ENCODE measurements around the gene ATP11A.

ATP11A gene

DNA sequence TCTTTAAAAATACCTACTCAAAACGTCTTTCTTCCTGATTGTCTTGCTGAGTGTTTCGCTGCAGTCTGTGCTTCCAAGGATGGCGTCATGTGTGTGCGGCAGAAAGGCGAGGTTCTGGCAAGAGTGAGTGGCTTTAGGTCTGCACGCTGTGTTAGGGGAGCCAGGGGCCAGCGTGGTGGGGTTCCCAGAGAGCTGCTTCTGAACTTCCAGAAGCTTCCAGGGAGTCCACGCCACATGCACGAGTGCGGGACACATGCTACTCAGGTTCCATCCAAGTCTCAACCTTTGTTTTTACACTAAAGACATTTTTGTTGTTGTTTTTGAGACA lies 67.9 kb downstream of the ATP11A start:
- DNase-seq (ENCODE audit: low read depth, low spot score), result no peak
- in situ Hi-C loops (cut with HindIII; ENCODE audit: low sequenced_read_pairs), result no loop called here
- H3K4me3 ChIP-seq (ENCODE audit: low read depth, low read length), result no peak overlapping the region
- TF ChIP-seq, protein P1, sequence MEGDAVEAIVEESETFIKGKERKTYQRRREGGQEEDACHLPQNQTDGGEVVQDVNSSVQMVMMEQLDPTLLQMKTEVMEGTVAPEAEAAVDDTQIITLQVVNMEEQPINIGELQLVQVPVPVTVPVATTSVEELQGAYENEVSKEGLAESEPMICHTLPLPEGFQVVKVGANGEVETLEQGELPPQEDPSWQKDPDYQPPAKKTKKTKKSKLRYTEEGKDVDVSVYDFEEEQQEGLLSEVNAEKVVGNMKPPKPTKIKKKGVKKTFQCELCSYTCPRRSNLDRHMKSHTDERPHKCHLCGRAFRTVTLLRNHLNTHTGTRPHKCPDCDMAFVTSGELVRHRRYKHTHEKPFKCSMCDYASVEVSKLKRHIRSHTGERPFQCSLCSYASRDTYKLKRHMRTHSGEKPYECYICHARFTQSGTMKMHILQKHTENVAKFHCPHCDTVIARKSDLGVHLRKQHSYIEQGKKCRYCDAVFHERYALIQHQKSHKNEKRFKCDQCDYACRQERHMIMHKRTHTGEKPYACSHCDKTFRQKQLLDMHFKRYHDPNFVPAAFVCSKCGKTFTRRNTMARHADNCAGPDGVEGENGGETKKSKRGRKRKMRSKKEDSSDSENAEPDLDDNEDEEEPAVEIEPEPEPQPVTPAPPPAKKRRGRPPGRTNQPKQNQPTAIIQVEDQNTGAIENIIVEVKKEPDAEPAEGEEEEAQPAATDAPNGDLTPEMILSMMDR (IDR thresholded peaks at IDR 0.05; ENCODE audit: low read depth, low read length), result no peak

DNA sequence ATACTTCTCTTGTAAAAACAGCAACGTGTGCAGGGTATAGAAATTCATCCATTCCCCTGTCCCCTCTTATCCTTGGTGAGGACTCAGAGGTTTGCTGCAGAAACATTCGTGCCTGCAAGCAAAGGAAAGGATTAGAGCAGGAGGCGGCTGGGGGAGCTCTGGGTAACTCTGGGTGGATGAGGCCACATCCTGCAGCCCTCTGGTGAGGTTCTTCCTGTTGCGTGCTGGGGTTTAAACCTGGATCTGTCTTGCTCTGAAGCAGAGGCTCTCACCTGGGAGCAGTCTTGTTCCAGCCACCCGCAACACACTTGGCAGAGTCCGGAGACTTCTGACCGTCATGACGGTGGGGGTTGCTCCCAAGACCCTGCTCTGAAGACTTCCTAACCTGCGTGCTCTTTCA lies 69.2 kb downstream of the ATP11A start:
- TF ChIP-seq, protein P1 (IDR thresholded peaks at IDR 0.05; ENCODE audit: low read depth, low read length), result no peak
- no peak overlapping the region for H3K4me3 ChIP-seq (ENCODE audit: low read depth, low read length)
- in situ Hi-C loops (cut with HindIII; ENCODE audit: low sequenced_read_pairs), result no loop called here
- DNase-seq (ENCODE audit: low read depth, low spot score), result no peak

DNA sequence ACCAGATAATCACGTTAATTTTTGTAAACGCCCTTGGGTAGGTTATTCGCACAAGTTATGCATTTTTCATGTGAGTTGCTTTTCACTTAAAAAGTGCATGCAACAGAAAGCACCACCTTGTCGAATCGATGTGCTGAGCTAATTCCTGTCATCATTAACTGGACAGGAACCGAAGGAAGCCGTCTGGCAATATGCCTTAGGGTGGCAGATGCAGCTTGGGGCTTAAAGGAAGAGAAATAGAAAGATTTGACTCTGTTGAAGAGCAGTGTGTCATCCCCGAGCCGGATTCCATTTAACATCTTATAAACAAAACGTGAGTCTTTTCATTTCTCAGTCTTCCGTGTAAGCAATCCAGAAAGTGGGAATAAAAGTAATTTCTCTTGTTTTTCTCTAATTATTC lies 70.0 kb downstream of the ATP11A start:
- TF ChIP-seq, protein P1 (IDR thresholded peaks at IDR 0.05; ENCODE audit: low read depth, low read length), result no peak
- no peak for DNase-seq (ENCODE audit: low read depth, low spot score)
- no peak overlapping the region for H3K4me3 ChIP-seq (ENCODE audit: low read depth, low read length)
- in situ Hi-C loops (cut with HindIII; ENCODE audit: low sequenced_read_pairs), result no loop called here

DNA sequence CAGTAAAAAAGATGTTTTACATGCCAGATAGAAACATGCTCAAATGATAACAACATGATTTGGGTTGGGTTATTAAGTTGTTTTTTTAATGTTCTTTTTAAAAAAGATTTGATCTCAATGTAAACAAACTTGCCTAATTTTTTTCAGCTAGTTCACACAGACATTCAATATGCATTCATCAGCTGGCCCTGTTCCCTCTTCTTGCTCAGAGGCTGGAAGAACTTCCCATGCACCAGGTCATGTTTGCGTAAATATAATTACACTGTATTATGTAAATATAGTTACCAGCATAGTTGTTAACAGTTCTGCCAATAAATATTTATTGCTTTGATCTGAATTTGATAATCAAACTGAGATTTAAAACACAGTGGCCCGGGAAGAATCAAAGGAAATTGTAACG lies 70.6 kb downstream of the ATP11A start:
- no peak for DNase-seq (ENCODE audit: low read depth, low spot score)
- in situ Hi-C loops (cut with HindIII; ENCODE audit: low sequenced_read_pairs), result no loop called here
- H3K4me3 ChIP-seq (ENCODE audit: low read depth, low read length), result no peak overlapping the region

DNA sequence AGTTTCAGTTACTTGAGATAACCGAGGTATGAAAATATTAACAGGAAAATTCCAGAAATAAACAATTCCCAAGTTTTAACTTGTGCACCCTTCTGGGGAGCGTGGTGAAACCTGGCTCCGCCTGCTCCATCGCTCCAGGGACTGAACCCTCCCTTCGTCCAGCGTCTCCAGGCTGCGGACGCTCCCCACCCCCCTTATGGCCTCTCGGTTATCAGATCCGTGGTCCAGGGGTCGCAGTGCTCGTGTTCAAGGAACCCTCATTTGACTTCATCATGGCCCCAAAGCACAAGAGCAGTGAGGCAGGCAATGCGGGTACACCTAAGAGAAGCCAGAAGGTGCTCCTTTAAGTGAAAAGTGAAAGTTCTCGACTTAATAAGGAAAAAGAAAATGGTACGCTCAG lies 71.1 kb downstream of the ATP11A start:
- in situ Hi-C loops (cut with HindIII; ENCODE audit: low sequenced_read_pairs), result no loop called here
- TF ChIP-seq, protein P1 (IDR thresholded peaks at IDR 0.05; ENCODE audit: low read depth, low read length), result no peak
- no peak for DNase-seq (ENCODE audit: low read depth, low spot score)
- H3K4me3 ChIP-seq (ENCODE audit: low read depth, low read length), result no peak overlapping the region

More for the DNA sequence above, 70.6 kb downstream of the ATP11A start:
- TF ChIP-seq, protein P1 (IDR thresholded peaks at IDR 0.05; ENCODE audit: low read depth, low read length), result no peak

DNA sequence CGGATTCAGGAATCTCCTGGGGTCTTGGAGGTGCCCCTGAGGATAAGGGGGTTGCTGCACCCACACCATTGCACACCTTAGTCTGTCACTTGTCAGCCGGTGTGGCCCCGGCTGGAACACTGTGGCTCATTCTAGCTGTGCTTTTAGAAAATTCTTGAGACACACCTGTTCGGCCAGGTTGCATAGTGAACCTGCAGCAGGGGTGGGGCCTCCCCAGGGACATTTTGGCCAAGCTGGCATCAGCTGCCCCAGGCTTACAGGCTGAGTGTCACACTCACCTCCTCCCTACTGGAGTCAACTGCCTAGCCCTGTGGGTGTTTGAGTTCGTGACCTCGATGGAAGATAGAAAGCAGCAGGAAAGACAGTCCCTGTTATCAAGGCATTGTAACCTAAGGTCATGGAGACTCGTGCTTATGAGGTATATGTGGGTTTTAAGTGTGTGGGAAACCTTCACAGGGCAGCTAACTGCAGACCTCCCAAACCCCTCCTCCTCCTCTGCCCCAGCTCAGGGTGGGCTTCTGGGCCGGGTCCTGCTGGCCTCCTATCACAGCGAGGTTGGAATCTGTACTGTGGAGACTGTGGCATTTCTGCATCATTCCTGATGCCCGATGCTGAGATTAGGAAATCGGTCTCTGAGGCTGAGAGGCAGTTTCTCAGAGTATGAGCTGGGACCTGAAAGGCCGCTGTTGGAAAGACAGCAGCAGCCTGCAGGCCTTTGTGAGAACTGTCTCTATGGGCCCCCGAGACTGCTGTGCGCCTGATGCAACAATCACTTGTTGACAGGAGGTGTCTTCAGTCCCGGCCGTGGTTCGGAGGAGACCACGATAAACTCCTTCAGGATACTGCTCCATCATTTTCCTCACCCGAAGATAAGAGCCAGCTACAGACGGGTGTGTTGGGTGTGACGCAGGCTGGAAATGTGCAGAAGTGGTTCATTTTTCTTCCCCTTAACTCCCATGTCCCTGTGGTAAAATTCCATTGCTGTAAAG lies 72.2 kb downstream of the ATP11A start:
- TF ChIP-seq, protein P1 (IDR thresholded peaks at IDR 0.05; ENCODE audit: low read depth, low read length), result no peak
- no peak overlapping the region for H3K4me3 ChIP-seq (ENCODE audit: low read depth, low read length)
- DNase-seq (ENCODE audit: low read depth, low spot score), result no peak
- in situ Hi-C loops (cut with HindIII; ENCODE audit: low sequenced_read_pairs), result no loop called here

Data from astrocyte of the spinal cord (primary cell).